ENCODE measurements around the gene TENM4.

GRCh38 chr11:78704811-78705210 is 736.0 kb downstream of the TENM4 start:
- TF ChIP-seq POLR2A (IDR thresholded peaks at IDR 0.05) (no peak), POLR2AphosphoS5 (IDR thresholded peaks at IDR 0.05) (no peak)
